Measurements from ENCODE around the gene GRB7.

GRCh38 chr17:39732586-39732985, 5.2 kb upstream of the GRB7 start:
- TF ChIP-seq FOSL2 (IDR thresholded peaks at IDR 0.05) (no peak), FOSL2 (CRISPR knock-in tag; IDR thresholded peaks at IDR 0.05) (no peak), POLR2A (IDR thresholded peaks at IDR 0.05; ENCODE audit: low read length) (no peak), KDM1A (IDR thresholded peaks at IDR 0.05; ENCODE audit: low read depth) (no peak), NR3C1 (IDR thresholded peaks at IDR 0.05) (no peak), JUNB (IDR thresholded peaks at IDR 0.05) (no peak), SREBF2 (IDR thresholded peaks at IDR 0.05) (no peak), CBX8 (IDR thresholded peaks at IDR 0.05) (no peak), CHD2 (IDR thresholded peaks at IDR 0.05; ENCODE audit: low read length, partially characterized antibody) (no peak), CEBPB (IDR thresholded peaks at IDR 0.05) (no peak)
- TF ChIP-seq, protein P1, sequence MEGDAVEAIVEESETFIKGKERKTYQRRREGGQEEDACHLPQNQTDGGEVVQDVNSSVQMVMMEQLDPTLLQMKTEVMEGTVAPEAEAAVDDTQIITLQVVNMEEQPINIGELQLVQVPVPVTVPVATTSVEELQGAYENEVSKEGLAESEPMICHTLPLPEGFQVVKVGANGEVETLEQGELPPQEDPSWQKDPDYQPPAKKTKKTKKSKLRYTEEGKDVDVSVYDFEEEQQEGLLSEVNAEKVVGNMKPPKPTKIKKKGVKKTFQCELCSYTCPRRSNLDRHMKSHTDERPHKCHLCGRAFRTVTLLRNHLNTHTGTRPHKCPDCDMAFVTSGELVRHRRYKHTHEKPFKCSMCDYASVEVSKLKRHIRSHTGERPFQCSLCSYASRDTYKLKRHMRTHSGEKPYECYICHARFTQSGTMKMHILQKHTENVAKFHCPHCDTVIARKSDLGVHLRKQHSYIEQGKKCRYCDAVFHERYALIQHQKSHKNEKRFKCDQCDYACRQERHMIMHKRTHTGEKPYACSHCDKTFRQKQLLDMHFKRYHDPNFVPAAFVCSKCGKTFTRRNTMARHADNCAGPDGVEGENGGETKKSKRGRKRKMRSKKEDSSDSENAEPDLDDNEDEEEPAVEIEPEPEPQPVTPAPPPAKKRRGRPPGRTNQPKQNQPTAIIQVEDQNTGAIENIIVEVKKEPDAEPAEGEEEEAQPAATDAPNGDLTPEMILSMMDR (IDR thresholded peaks at IDR 0.05), result no peak

Data from A549 (cell line).